Measurements from ENCODE around the gene DHRS11. TPM values are rescaled to one million over a fixed set of nuclear protein-coding genes. Genes with fewer than 3 reads are reported as not detected.
"Not testable (repeated sequence)": the region's sequence is repeated elsewhere in the genome, so short reads cannot be mapped to it uniquely, and the experiment has no call there.

The DHRS11 gene
- total RNA-seq, 2 experiments from 2014 or later, result 10.1 to 14.1 TPM

GRCh38 chr17:36601303-36602029, 9.8 kb downstream of the DHRS11 start, which contains the start of gene MRM1:
Gene MRM1 (plus strand): TSS chr17:36601583. CDS start chr17:36601811, 228 bp downstream.
- peaks cover 29% of the 10 kb centered on the region for H3K36me3 Mint-ChIP-seq
- peak within 1 kb of the TSS; percentile 91 for H3K4me3 Mint-ChIP-seq
- H3K27ac Mint-ChIP-seq, result peak within 1 kb of the TSS; percentile 91
- no peaks in the 10 kb centered on the region for H3K9me3 Mint-ChIP-seq
- DNase-seq, result peak; percentile 90
- H3K4me1 Mint-ChIP-seq, result peaks cover 31% of the 10 kb centered on the region
- no peaks in the 10 kb centered on the region for H3K27me3 Mint-ChIP-seq

GRCh38 chr17:36602030-36602748, 10.5 kb downstream of the DHRS11 start:
- no peaks in the 10 kb centered on the region for H3K27me3 Mint-ChIP-seq
- peak overlapping the region; percentile 91 for H3K27ac Mint-ChIP-seq
- peaks cover 29% of the 10 kb centered on the region for H3K36me3 Mint-ChIP-seq
- peak overlapping the region; percentile 91 for H3K4me3 Mint-ChIP-seq
- peaks cover 31% of the 10 kb centered on the region for H3K4me1 Mint-ChIP-seq
- DNase-seq, result peak; percentile 11
- H3K9me3 Mint-ChIP-seq, result no peaks in the 10 kb centered on the region

- Mint-ChIP-seq H3K4me1 (peaks cover 35% of the 10 kb centered on the region), H3K27ac (peak overlapping the region; percentile 91), H3K36me3 (peaks cover 29% of the 10 kb centered on the region), H3K4me3 (peak overlapping the region; percentile 91), H3K27me3 (no peaks in the 10 kb centered on the region), H3K9me3 (no peaks in the 10 kb centered on the region)
- peak; percentile 56 for DNase-seq
Observed at GRCh38 chr17:36602924-36603384, 11.3 kb downstream of the DHRS11 start.

GRCh38 chr17:36605028-36605427, 13.3 kb downstream of the DHRS11 start:
- H3K4me3 Mint-ChIP-seq, result peak overlapping the region; percentile 45
- H3K27me3 Mint-ChIP-seq, H3K9me3 Mint-ChIP-seq, DNase-seq, H3K27ac Mint-ChIP-seq: not testable (repeated sequence)
- H3K4me1 Mint-ChIP-seq, result peaks cover 43% of the 10 kb centered on the region
- H3K36me3 Mint-ChIP-seq, result peaks cover 37% of the 10 kb centered on the region

- Mint-ChIP-seq H3K27ac (no peak overlapping the region), H3K9me3 (no peaks in the 10 kb centered on the region), H3K27me3 (no peaks in the 10 kb centered on the region), H3K4me1 (peaks cover 38% of the 10 kb centered on the region), H3K4me3 (no peak overlapping the region), H3K36me3 (peaks cover 34% of the 10 kb centered on the region)
- no peak for DNase-seq
Observed at GRCh38 chr17:36608280-36608679, 16.6 kb downstream of the DHRS11 start.

GRCh38 chr17:36608794-36609497, 17.3 kb downstream of the DHRS11 start:
- Mint-ChIP-seq H3K27me3 (no peaks in the 10 kb centered on the region), H3K27ac (no peak overlapping the region), H3K4me1 (peaks cover 35% of the 10 kb centered on the region), H3K36me3 (peaks cover 30% of the 10 kb centered on the region), H3K4me3 (no peak overlapping the region), H3K9me3 (no peaks in the 10 kb centered on the region)
- DNase-seq, result no peak

GRCh38 chr17:36609498-36609862, 17.8 kb downstream of the DHRS11 start:
- H3K36me3 Mint-ChIP-seq, result peaks cover 25% of the 10 kb centered on the region
- H3K27me3 Mint-ChIP-seq, result no peaks in the 10 kb centered on the region
- peaks cover 30% of the 10 kb centered on the region for H3K4me1 Mint-ChIP-seq
- no peaks in the 10 kb centered on the region for H3K9me3 Mint-ChIP-seq
- H3K27ac Mint-ChIP-seq, result no peak overlapping the region
- H3K4me3 Mint-ChIP-seq, result no peak overlapping the region
- DNase-seq, result no peak

GRCh38 chr17:36610474-36610873, 18.8 kb downstream of the DHRS11 start:
- Mint-ChIP-seq H3K36me3 (peaks cover 16% of the 10 kb centered on the region), H3K9me3 (no peaks in the 10 kb centered on the region), H3K4me1 (peaks cover 22% of the 10 kb centered on the region), H3K27ac (no peak overlapping the region), H3K27me3 (no peaks in the 10 kb centered on the region), H3K4me3 (no peak overlapping the region)
- DNase-seq, result no peak

- Mint-ChIP-seq H3K36me3 (peaks cover 11% of the 10 kb centered on the region), H3K4me1 (peaks cover 14% of the 10 kb centered on the region), H3K4me3 (no peak overlapping the region)
Observed at GRCh38 chr17:36611345-36612072, 19.8 kb downstream of the DHRS11 start.

GRCh38 chr17:36612323-36612722, 20.6 kb downstream of the DHRS11 start:
- no peak overlapping the region for H3K27ac Mint-ChIP-seq
- peaks cover 14% of the 10 kb centered on the region for H3K4me1 Mint-ChIP-seq
- H3K27me3 Mint-ChIP-seq, result no peaks in the 10 kb centered on the region
- DNase-seq, result no peak
- H3K4me3 Mint-ChIP-seq, result no peak overlapping the region
- no peaks in the 10 kb centered on the region for H3K9me3 Mint-ChIP-seq
- peaks cover 11% of the 10 kb centered on the region for H3K36me3 Mint-ChIP-seq

More at GRCh38 chr17:36611345-36612072, 19.8 kb downstream of the DHRS11 start:
- Mint-ChIP-seq H3K27ac (no peak overlapping the region), H3K27me3 (no peaks in the 10 kb centered on the region), H3K9me3 (no peaks in the 10 kb centered on the region)
- DNase-seq, result no peak

- Mint-ChIP-seq H3K4me1 (peaks cover 8% of the 10 kb centered on the region), H3K4me3 (no peak overlapping the region), H3K27me3 (no peaks in the 10 kb centered on the region), H3K9me3 (no peaks in the 10 kb centered on the region), H3K27ac (no peak overlapping the region), H3K36me3 (peaks cover 10% of the 10 kb centered on the region)
- DNase-seq, result no peak
Observed at GRCh38 chr17:36613155-36613554, 21.5 kb downstream of the DHRS11 start.

GRCh38 chr17:36614081-36614480, 22.4 kb downstream of the DHRS11 start:
- Mint-ChIP-seq H3K9me3 (no peaks in the 10 kb centered on the region), H3K36me3 (peaks cover 2% of the 10 kb centered on the region), H3K4me3 (no peak overlapping the region), H3K27me3 (no peaks in the 10 kb centered on the region), H3K4me1 (peaks cover 2% of the 10 kb centered on the region), H3K27ac (no peak overlapping the region)
- DNase-seq, result no peak

- Mint-ChIP-seq H3K4me3 (no peak overlapping the region), H3K4me1 (peaks cover 2% of the 10 kb centered on the region), H3K27me3 (no peaks in the 10 kb centered on the region), H3K36me3 (peaks cover 2% of the 10 kb centered on the region), H3K9me3 (no peaks in the 10 kb centered on the region), H3K27ac (no peak overlapping the region)
- no peak for DNase-seq
Observed at GRCh38 chr17:36614933-36615332, 23.3 kb downstream of the DHRS11 start.

GRCh38 chr17:36616061-36617029, 24.7 kb downstream of the DHRS11 start:
- Mint-ChIP-seq H3K4me3 (no peak overlapping the region), H3K27me3 (no peaks in the 10 kb centered on the region), H3K27ac (no peak overlapping the region), H3K4me1 (no peaks in the 10 kb centered on the region), H3K36me3 (no peaks in the 10 kb centered on the region), H3K9me3 (no peaks in the 10 kb centered on the region)
- no peak for DNase-seq
